AG10803 (cell line): ENCODE results near the gene CD93.

ENCODE experiments used
- DNase-seq: peaks from one replicate; pipeline ENCODE4 v3.0.0; 2010; ENCODE audit warnings: low read depth
- H3K4me3 ChIP-seq: 2 replicates; pipeline ENCODE4 v1.5.1; 2011; ENCODE audit warnings: mild to moderate bottlenecking, low read length, control low read depth
- CTCF ChIP-seq: conservative IDR thresholded peaks from 2 replicates; pipeline ENCODE4 v1.5.1; 2011; ENCODE audit warnings: mild to moderate bottlenecking, low read length, control low read depth, inconsistent platforms

The CD93 gene

GRCh38 chr20:23074052-23074451 is 12.1 kb downstream of the CD93 start:
- no peak overlapping the region for H3K4me3 ChIP-seq
- no peak for TF ChIP-seq CTCF
- DNase-seq: no peak

GRCh38 chr20:23072892-23073586 is 13.1 kb downstream of the CD93 start:
- no peak for TF ChIP-seq CTCF
- no peak for DNase-seq
- H3K4me3 ChIP-seq: no peak overlapping the region

GRCh38 chr20:23071996-23072395 is 14.1 kb downstream of the CD93 start:
- TF ChIP-seq CTCF: no peak
- no peak overlapping the region for H3K4me3 ChIP-seq
- no peak for DNase-seq

DNA sequence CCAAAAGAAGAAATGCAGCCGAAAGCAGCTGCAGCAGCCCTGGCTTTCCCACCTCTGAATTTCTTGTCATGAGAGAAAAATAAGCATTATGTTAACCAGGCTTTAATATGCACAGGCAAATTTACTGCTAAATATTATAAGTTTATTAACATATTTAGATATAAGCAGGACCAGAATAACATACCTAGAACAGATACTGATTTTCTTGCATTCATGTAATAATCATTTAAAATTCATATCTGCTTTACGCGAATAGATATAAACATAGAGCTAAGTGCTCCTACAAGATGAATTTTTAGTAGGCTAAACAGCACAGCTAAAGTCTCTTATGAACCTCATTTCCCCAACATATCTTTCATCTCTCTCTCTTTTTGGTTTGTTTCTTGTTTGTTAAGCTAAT is 14.7 kb downstream of the CD93 start:
- H3K4me3 ChIP-seq: no peak overlapping the region
- no peak for TF ChIP-seq CTCF
- DNase-seq: no peak

DNA sequence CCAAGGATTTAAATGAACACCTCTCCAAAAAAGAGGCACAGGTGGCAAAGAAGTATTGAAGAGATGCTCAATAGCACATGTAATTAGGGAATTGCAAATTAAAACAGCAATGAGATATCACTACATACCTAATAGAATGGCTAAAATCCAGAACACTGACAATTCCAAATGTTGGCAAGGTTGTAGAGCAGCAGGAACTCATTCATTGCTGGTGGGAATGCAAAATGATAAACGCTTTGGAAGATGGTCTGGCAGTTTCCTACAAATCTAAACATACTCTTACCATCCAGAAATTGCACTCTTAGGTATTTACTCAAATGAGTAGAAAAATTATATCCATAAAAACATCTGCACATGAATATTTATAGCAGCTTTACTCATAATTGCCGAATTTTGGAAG is 17.0 kb downstream of the CD93 start:
- H3K4me3 ChIP-seq: no peak overlapping the region
- no peak for DNase-seq
- no peak for TF ChIP-seq CTCF

DNA sequence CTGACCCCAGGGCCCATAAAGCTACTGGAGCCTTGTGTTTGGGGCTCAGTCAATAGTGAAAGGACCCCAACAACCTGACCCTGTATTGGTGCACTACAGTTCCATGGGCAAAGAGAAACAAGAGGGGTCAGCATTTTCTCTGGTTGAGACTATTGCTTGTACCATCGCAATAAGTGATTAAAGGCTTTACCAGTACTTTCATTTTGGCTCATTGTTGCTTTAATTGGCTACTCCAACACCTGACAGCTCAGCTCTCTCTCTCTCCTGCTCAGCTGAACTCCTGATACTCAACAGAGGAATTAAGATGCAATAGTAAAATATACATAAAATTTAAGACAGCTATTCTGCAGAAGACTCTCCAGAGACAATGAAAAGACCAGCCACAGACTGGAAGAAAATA is 17.8 kb downstream of the CD93 start:
- no peak for TF ChIP-seq CTCF
- no peak overlapping the region for H3K4me3 ChIP-seq
- DNase-seq: no peak

- no peak for TF ChIP-seq CTCF
- no peak for DNase-seq
- no peak overlapping the region for H3K4me3 ChIP-seq
Observed at GRCh38 chr20:23066772-23067171, 19.4 kb downstream of the CD93 start.
